Retinal pigment epithelial cell (primary cell): ENCODE results near the gene GJB1.

Source experiments
- DNase-seq: peaks from one replicate; pipeline ENCODE4 v3.0.0-alpha.2; 2010; ENCODE audit warnings: low read depth
- H3K4me3 ChIP-seq: 2 replicates; pipeline ENCODE4 v1.5.1; 2011; ENCODE audit warnings: mild to moderate bottlenecking, low read length, control low read depth, moderate library complexity
- CTCF ChIP-seq: conservative IDR thresholded peaks from 2 replicates; pipeline ENCODE4 v1.5.1; 2011; ENCODE audit warnings: low read depth, low read length, control low read depth, inconsistent platforms

The GJB1 gene

GRCh38 chrX:71215338-71215912 is 7.6 kb upstream of the GJB1 start:
- TF ChIP-seq CTCF = no peak
- no peak for DNase-seq
- H3K4me3 ChIP-seq = no peak overlapping the region

GRCh38 chrX:71216485-71216884 is 6.5 kb upstream of the GJB1 start:
- H3K4me3 ChIP-seq = no peak overlapping the region
- TF ChIP-seq CTCF = no peak
- no peak for DNase-seq

- no peak overlapping the region for H3K4me3 ChIP-seq
- TF ChIP-seq CTCF = no peak
- DNase-seq = no peak
These were observed 5.7 kb upstream of the GJB1 start for GRCh38 chrX:71217298-71217697.

GRCh38 chrX:71221145-71221544 is 1.9 kb upstream of the GJB1 start:
- TF ChIP-seq CTCF = no peak
- no peak overlapping the region for H3K4me3 ChIP-seq
- no peak for DNase-seq

GRCh38 chrX:71224098-71224708 is 1.2 kb downstream of the GJB1 start:
- no peak for DNase-seq
- TF ChIP-seq CTCF = no peak
- no peak overlapping the region for H3K4me3 ChIP-seq

- no peak for DNase-seq
- no peak for TF ChIP-seq CTCF
- no peak overlapping the region for H3K4me3 ChIP-seq
These were observed 2.0 kb downstream of the GJB1 start for GRCh38 chrX:71225009-71225408.

GRCh38 chrX:71225676-71226075 is 2.7 kb downstream of the GJB1 start:
- DNase-seq = no peak
- TF ChIP-seq CTCF = no peak
- H3K4me3 ChIP-seq = no peak overlapping the region
